PC-9 (cell line): Measurements from ENCODE around the gene LRRC59. TPM values are rescaled to one million over a fixed set of nuclear protein-coding genes. Genes with fewer than 3 reads are reported as not detected.

Source experiments
- BruUV-seq: library from RNA; stranded (reverse); fragments of 400-500 nt; replicated peaks from 2 replicates; lab custom pipeline; 2021; lab: Mats Ljungman, UMichigan
- CTCF ChIA-PET: fragments of 300-600 bp; sonication (Branson Sonifier 250); formaldehyde crosslinking; loops from one replicate; lab custom pipeline; 2022; ENCODE audit warnings: antibody characterized with exemption; lab: Charles Lee
- POLR2A ChIA-PET: fragments of 300-600 bp; sonication (Branson Sonifier 250); formaldehyde crosslinking; loops from one replicate; lab custom pipeline; 2022; ENCODE audit warnings: antibody characterized with exemption; ENCODE audit not compliant: unreplicated experiment; lab: Charles Lee
- DNase-seq, 2 experiments: peaks; one replicate each; pipeline versions ENCODE4 v3.0.0 to v3.0.0-alpha.2; 2015 to 2022; ENCODE audit warnings: mixed read lengths in 1 of 2
- H2AFZ ChIP-seq: fragments of 200-600 bp; sonication (generic); 2 replicates; pipeline ENCODE4 v1.8.1; 2017; ENCODE audit warnings: antibody characterized with exemption
- H3F3A ChIP-seq: fragments of 200-600 bp; sonication (generic); 2 replicates; pipeline ENCODE4 v1.8.1; 2017; ENCODE audit warnings: antibody characterized with exemption, mild to moderate bottlenecking, low read depth; ENCODE audit not compliant: insufficient read depth
- H3K27ac ChIP-seq: fragments of 200-600 bp; sonication (generic); 2 replicates; pipeline ENCODE4 v1.6.1; 2016; ENCODE audit warnings: mixed run types
- H3K27me3 ChIP-seq: fragments of 200-600 bp; sonication (generic); 2 replicates; pipeline ENCODE4 v1.6.1; 2016; ENCODE audit warnings: low read depth, mixed run types; ENCODE audit not compliant: insufficient read depth
- H3K36me3 ChIP-seq: fragments of 200-600 bp; sonication (generic); 2 replicates; pipeline ENCODE4 v1.6.1; 2016; ENCODE audit warnings: low read depth, mixed run types
- H3K4me1 ChIP-seq: fragments of 200-600 bp; sonication (generic); replicated peaks from 2 replicates; pipeline ENCODE4 v1.6.1; 2016; ENCODE audit warnings: mixed run types; ENCODE audit not compliant: insufficient read depth
- H3K4me2 ChIP-seq: fragments of 200-600 bp; sonication (generic); 2 replicates; pipeline ENCODE4 v1.6.1; 2017; ENCODE audit warnings: mixed run types
- H3K4me3 ChIP-seq: fragments of 200-600 bp; sonication (generic); 2 replicates; pipeline ENCODE4 v1.6.1; 2016; ENCODE audit warnings: mixed run types
- H3K79me2 ChIP-seq: fragments of 200-600 bp; sonication (generic); 2 replicates; pipeline ENCODE4 v1.6.1; 2017; ENCODE audit warnings: low read depth, mixed run types
- H3K9me2 ChIP-seq: fragments of 200-600 bp; sonication (generic); 2 replicates; pipeline ENCODE4 v1.8.1; 2017; ENCODE audit warnings: mild to moderate bottlenecking; ENCODE audit not compliant: insufficient read depth
- H3K9me3 ChIP-seq: fragments of 200-600 bp; sonication (generic); 2 replicates; pipeline ENCODE4 v1.8.1; 2016; ENCODE audit warnings: low read depth; ENCODE audit not compliant: insufficient read depth
- H4K20me1 ChIP-seq: fragments of 200-600 bp; sonication (generic); 2 replicates; pipeline ENCODE4 v1.8.1; 2017; ENCODE audit not compliant: insufficient read depth
- CTCF ChIP-seq: fragments of 200-600 bp; sonication (generic); conservative IDR thresholded peaks from 2 replicates; pipeline ENCODE4 v1.6.1; 2017; ENCODE audit warnings: mixed run types, antibody characterized with exemption, mild to moderate bottlenecking, moderate library complexity
- EZH2 ChIP-seq: fragments of 200-600 bp; sonication (generic); IDR thresholded peaks from 2 replicates; pipeline ENCODE4 v1.8.0; 2017; ENCODE audit warnings: antibody characterized with exemption, low read depth
- intact Hi-C: fragments of 100-400 bp; cut with micrococcal nuclease; formaldehyde crosslinking; loops from one replicate; pipeline ENCODE4 v1.10.0; 2022; ENCODE audit not compliant: unreplicated experiment
- total RNA-seq: library from RNA; stranded (reverse); gene quantifications from 2 replicates; pipeline ENCODE4 v1.2.3, GENCODE V29; 2021

The LRRC59 gene
- total RNA-seq, 1 experiment from 2014 or later: 102 TPM

- H3F3A ChIP-seq: peaks cover 51% of the 10 kb centered on the region
- H3K9me2 ChIP-seq: no peaks in the 10 kb centered on the region
- peaks cover 9% of the 10 kb centered on the region; the same call in 1 of the 2 replicates for H4K20me1 ChIP-seq
- H2AFZ ChIP-seq: peak overlapping the region; percentile 77
- peak; percentile 67 for TF ChIP-seq CTCF
- TF ChIP-seq EZH2: no peak
- ChIA-PET CTCF (interaction anchor here (1.1 kb wide), 1 partner anchor 30 kb away, joined by 6 read pairs; the partner anchor contains the start of gene LRRC59), POLR2A (interaction anchor here (0.6 to 0.9 kb wide), 3 partner anchors 13 to 266 kb away, joined by 4 to 5 read pairs (median 5); partner anchors contain the start of gene LRRC59)
- H3K27ac ChIP-seq: peak overlapping the region; percentile 40
- no peaks in the 10 kb centered on the region for H3K27me3 ChIP-seq
- H3K79me2 ChIP-seq: peaks cover 73% of the 10 kb centered on the region
- peaks cover 82% of the 10 kb centered on the region for H3K4me1 ChIP-seq
- peak; percentile 46 to 67 for DNase-seq
- intact Hi-C loops: loop anchor here (1.0 to 2.0 kb wide), 3 partner anchors 25 to 36 kb away; partner anchors contain the start of gene LRRC59
- H3K9me3 ChIP-seq: no peaks in the 10 kb centered on the region
- TSS peak; percentile 47 for BruUV-seq
- peak overlapping the region; percentile 91 for H3K4me2 ChIP-seq
- peaks cover 14% of the 10 kb centered on the region for H3K36me3 ChIP-seq
- H3K4me3 ChIP-seq: peak overlapping the region; percentile 63
These were observed 29.8 kb upstream of the LRRC59 start for GRCh38 chr17:50426814-50427787.

GRCh38 chr17:50426472-50426782 is 29.1 kb upstream of the LRRC59 start:
- peak overlapping the region; percentile 77 for H2AFZ ChIP-seq
- intact Hi-C loops: loop anchor here (2.0 kb wide), 1 partner anchor 30 kb away; the partner anchor contains the start of gene LRRC59
- peaks cover 7% of the 10 kb centered on the region; the same call in 1 of the 2 replicates for H4K20me1 ChIP-seq
- no peak for TF ChIP-seq EZH2
- no peak for TF ChIP-seq CTCF
- peaks cover 14% of the 10 kb centered on the region for H3K36me3 ChIP-seq
- no peaks in the 10 kb centered on the region for H3K27me3 ChIP-seq
- no peak for DNase-seq
- peak overlapping the region; percentile 91 for H3K4me2 ChIP-seq
- H3K4me3 ChIP-seq: peak overlapping the region; percentile 63
- peaks cover 84% of the 10 kb centered on the region for H3K4me1 ChIP-seq
- POLR2A ChIA-PET: interaction anchor here (0.6 to 0.9 kb wide), 2 partner anchors 14 to 267 kb away, joined by 4 to 5 read pairs; no protein-coding TSS in a partner anchor
- H3K79me2 ChIP-seq: peaks cover 67% of the 10 kb centered on the region
- peaks cover 48% of the 10 kb centered on the region for H3F3A ChIP-seq
- H3K9me2 ChIP-seq: no peaks in the 10 kb centered on the region
- no peaks in the 10 kb centered on the region for H3K9me3 ChIP-seq
- CTCF ChIA-PET: interaction anchor here (0.5 to 1.1 kb wide), 2 partner anchors 29 to 257 kb away, joined by 5 to 6 read pairs; partner anchors contain the start of gene LRRC59
- no TSS peak for BruUV-seq
- peak overlapping the region; percentile 40 for H3K27ac ChIP-seq
